Spleen (tissue), 11 donors: ENCODE data around the gene IP6K3. TPM values are rescaled to one million over a fixed set of nuclear protein-coding genes. Genes with fewer than 3 reads are reported as not detected.

Experiments
- DNase-seq: peaks from one replicate; pipeline ENCODE4 v3.0.0-alpha.2; 2020
- H3K27ac ChIP-seq, 8 donors: fragments of 200-600 bp; sonication (generic) in 7 of 8; 1 replicate in 4 of 8; 2 replicates in 4 of 8; pipeline versions ENCODE4 v1.5.0 to v1.8.0; 2016 to 2021; ENCODE audit warnings: inconsistent platforms in 4 of 8, mild to moderate bottlenecking in 4 of 8, moderate library complexity in 1 of 8
- H3K27me3 ChIP-seq, 7 donors: fragments of 200-600 bp; sonication (generic) in 6 of 7; replicated peaks in 1 of 7; 1 replicate in 4 of 7; 2 replicates in 3 of 7; pipeline versions ENCODE4 v1.5.0 to v1.8.0; 2016 to 2021; ENCODE audit warnings: inconsistent platforms in 3 of 7, mild to moderate bottlenecking in 1 of 7
- H3K36me3 ChIP-seq, 6 donors: fragments of 200-600 bp; sonication (generic) in 5 of 6; 1 replicate in 4 of 6; 2 replicates in 2 of 6; pipeline versions ENCODE4 v1.5.0 to v1.8.0; 2016 to 2021; ENCODE audit warnings: inconsistent platforms in 2 of 6
- H3K4me1 ChIP-seq, 6 donors: fragments of 200-600 bp; sonication (generic) in 5 of 6; 1 replicate in 3 of 6; 2 replicates in 3 of 6; pipeline versions ENCODE4 v1.5.0 to v1.8.0; 2016 to 2021; ENCODE audit warnings: inconsistent platforms in 3 of 6
- H3K4me3 ChIP-seq, 8 donors: fragments of 200-600 bp; sonication (generic) in 7 of 8; 1 replicate in 4 of 8; 2 replicates in 4 of 8; pipeline versions ENCODE4 v1.5.0 to v1.8.0; 2016 to 2021; ENCODE audit warnings: inconsistent platforms in 4 of 8, mild to moderate bottlenecking in 4 of 8, moderate library complexity in 2 of 8
- H3K9me3 ChIP-seq, 8 donors: fragments of 200-600 bp; sonication (generic) in 7 of 8; 1 replicate in 4 of 8; 2 replicates in 4 of 8; pipeline versions ENCODE4 v1.5.0 to v1.8.0; 2016 to 2021; ENCODE audit warnings: inconsistent platforms in 4 of 8
- CTCF ChIP-seq, 11 experiments: fragments of 200-600 bp in 7 of 11; fragments of 450-650 bp in 4 of 11; sonication (generic) in 4 of 11; IDR thresholded peaks in 8 of 11; conservative IDR thresholded peaks in 3 of 11; 1 replicate in 7 of 11; 2 replicates in 4 of 11; pipeline versions ENCODE4 v1.4.0 to v1.8.0; 2016 to 2021; ENCODE audit warnings: antibody characterized with exemption in 11 of 11, inconsistent platforms in 4 of 11, mild to moderate bottlenecking in 1 of 11
- POLR2A ChIP-seq, 3 donors: fragments of 450-650 bp; IDR thresholded peaks; one replicate each; pipeline ENCODE4 v1.5.1; 2017; ENCODE audit warnings: antibody characterized with exemption in 3 of 3, mild to moderate bottlenecking in 1 of 3
- POLR2AphosphoS5 ChIP-seq, 3 donors: sonication (generic); formaldehyde crosslinking; IDR thresholded peaks; one replicate each; pipeline ENCODE4 v1.5.1; 2017; ENCODE audit warnings: antibody characterized with exemption in 3 of 3
- WGBS, 5 donors: extraction: QIAGEN DNeasy Blood & Tissue Kit in 3 of 5; methylation state at CpG; one replicate each; pipeline versions ENCODE4 v1.1.5 to v1.1.7; 2013 to 2018; 5-methylcytosine and 5-hydroxymethylcytosine counted together
- intact Hi-C: fragments of 100-400 bp; cut with DNase I; formaldehyde crosslinking; loops from one replicate; pipeline ENCODE4 v1.15.0; 2023; ENCODE audit warnings: low total_unique reads
- polyA plus RNA-seq, 3 donors: library from polyadenylated mRNA; stranded (reverse); fragments of 200-250 nt; gene quantifications; one replicate each; pipeline ENCODE4 v1.2.1, GENCODE V29; 2013
- total RNA-seq, 7 donors: library from RNA; depleted of rRNA in 3 of 7; stranded (reverse); fragments of >200 nt in 3 of 7; fragmentation: NEBNext Ultra II Directional in 4 of 7; extraction: Animal tissue kit (Norgen Biotek cat#: 25700) in 4 of 7; gene quantifications; one replicate each; pipeline versions ENCODE4 v1.1.0 to v1.2.1, GENCODE V29; 2016 to 2021
- donor health status: healthy with polysubstance abuse.
- donor health status: DM: no; HTN: no; CAD: no; lungs with moderate emphysema.
- donor health status: DM: no; HTN: no; CAD: no.
- donor health status: Bipolar disorder and iron deficiency.
- donor health status: healthy.
- donor health status: DM: no; HTN: no; CAD: no.
- donor health status: DM: yes; HTN: yes; CAD: no.

The IP6K3 gene
- total and polyA plus RNA-seq, 10 donors: 0.30 to 5.8 (median 2.2) TPM

GRCh38 chr6:33724102-33725023 lies 22.3 kb downstream of the IP6K3 start:
- TF ChIP-seq CTCF (IDR thresholded peaks at IDR 0.05 in 8 of 11, conservative IDR thresholded peaks at IDR 0.05 in 3 of 11): no peak
- no peak for TF ChIP-seq POLR2A (IDR thresholded peaks at IDR 0.05)
- no peak for TF ChIP-seq POLR2AphosphoS5 (IDR thresholded peaks at IDR 0.05)

GRCh38 chr6:33723371-33724085 lies 23.2 kb downstream of the IP6K3 start:
- no peak overlapping the region for H3K27ac ChIP-seq
- peaks cover 0 to 15% (median 0%) of the 10 kb centered on the region in 7 donors for H3K27me3 ChIP-seq
- DNase-seq: peak; percentile 25
- H3K9me3 ChIP-seq: no peaks in the 10 kb centered on the region
- TF ChIP-seq POLR2A (IDR thresholded peaks at IDR 0.05): no peak
- no peak for TF ChIP-seq CTCF (IDR thresholded peaks at IDR 0.05 in 8 of 11, conservative IDR thresholded peaks at IDR 0.05 in 3 of 11)
- TF ChIP-seq POLR2AphosphoS5 (IDR thresholded peaks at IDR 0.05): no peak
- peaks cover 0 to 18% (median 9%) of the 10 kb centered on the region in 6 donors for H3K4me1 ChIP-seq
- intact Hi-C loops: no loop called here
- peaks cover 0 to 5% (median 0%) of the 10 kb centered on the region in 6 donors for H3K36me3 ChIP-seq
- 57 to 70% (median 67%) methylated on average over 3 of the region's 3 CpGs for WGBS, 5 donors
- H3K4me3 ChIP-seq: no peak overlapping the region

More at GRCh38 chr6:33724102-33725023, 22.3 kb downstream of the IP6K3 start:
- H3K4me1 ChIP-seq: peaks cover 0 to 17% (median 9%) of the 10 kb centered on the region in 6 donors
- intact Hi-C loops: no loop called here
- WGBS, 5 donors: 64 to 68% (median 65%) methylated on average over 12 to 13 of the region's 13 CpGs
- H3K4me3 ChIP-seq: no peak overlapping the region
- peaks cover 0 to 15% (median 0%) of the 10 kb centered on the region in 7 donors for H3K27me3 ChIP-seq
- H3K36me3 ChIP-seq: peaks cover 0 to 5% (median 0%) of the 10 kb centered on the region in 6 donors
- H3K9me3 ChIP-seq: no peaks in the 10 kb centered on the region
- no peak overlapping the region for H3K27ac ChIP-seq
- peak; percentile 21 for DNase-seq

GRCh38 chr6:33722103-33722623 lies 24.5 kb downstream of the IP6K3 start:
- WGBS, 5 donors: 80 to 94% (median 83%) methylated on average over 5 of the region's 5 CpGs
- H3K4me1 ChIP-seq: peaks cover 0 to 16% (median 2%) of the 10 kb centered on the region in 6 donors
- no peak overlapping the region for H3K4me3 ChIP-seq
- H3K9me3 ChIP-seq: no peaks in the 10 kb centered on the region
- no peak overlapping the region for H3K27ac ChIP-seq
- no peak for TF ChIP-seq CTCF (IDR thresholded peaks at IDR 0.05 in 8 of 11, conservative IDR thresholded peaks at IDR 0.05 in 3 of 11)
- no peak for TF ChIP-seq POLR2A (IDR thresholded peaks at IDR 0.05)
- TF ChIP-seq POLR2AphosphoS5 (IDR thresholded peaks at IDR 0.05): no peak
- H3K36me3 ChIP-seq: no peaks in the 10 kb centered on the region
- intact Hi-C loops: no loop called here
- DNase-seq: peak; percentile 18
- H3K27me3 ChIP-seq: peaks cover 0 to 15% (median 0%) of the 10 kb centered on the region in 7 donors
